ENCODE measurements around the gene MTFR1L. TPM values are rescaled to one million over a fixed set of nuclear protein-coding genes. Genes with fewer than 3 reads are reported as not detected.

MTFR1L gene
- total and polyA plus RNA-seq, 9 of the 15 experiments (the other 6 are each of a cell fraction or from before 2014, with no cell fraction given): 41.4 to 98.5 (median 53.7) TPM

DNA sequence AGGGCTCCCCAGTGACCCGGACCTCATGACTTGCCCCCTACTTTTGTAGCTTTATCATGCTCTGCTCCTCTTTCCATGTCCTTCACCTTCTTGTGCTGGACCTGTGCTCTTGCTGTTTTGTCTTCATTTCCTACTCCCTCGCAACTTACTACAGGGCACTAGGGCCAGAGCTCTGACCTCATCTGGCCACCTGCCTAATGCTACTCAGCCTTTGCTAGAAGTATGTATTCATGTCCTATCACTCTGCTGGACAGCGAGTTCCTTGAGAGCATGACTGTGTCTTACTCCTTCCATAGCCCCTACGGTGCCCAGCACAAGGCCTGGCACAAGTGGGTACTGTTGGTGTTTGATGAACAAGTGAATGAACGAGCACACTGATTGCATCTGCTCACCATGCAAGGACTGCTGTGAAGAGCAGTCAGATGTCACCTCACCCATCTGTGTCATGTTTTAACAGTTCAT is 1.9 kb downstream of the MTFR1L start (continued):
- TF ChIP-seq SRF (CRISPR knock-in tag; IDR thresholded peaks at IDR 0.05): 0 out of 4 replicates have a peak, but pooled peaks of 1 of the 2 experiments have one; percentile 18

DNA sequence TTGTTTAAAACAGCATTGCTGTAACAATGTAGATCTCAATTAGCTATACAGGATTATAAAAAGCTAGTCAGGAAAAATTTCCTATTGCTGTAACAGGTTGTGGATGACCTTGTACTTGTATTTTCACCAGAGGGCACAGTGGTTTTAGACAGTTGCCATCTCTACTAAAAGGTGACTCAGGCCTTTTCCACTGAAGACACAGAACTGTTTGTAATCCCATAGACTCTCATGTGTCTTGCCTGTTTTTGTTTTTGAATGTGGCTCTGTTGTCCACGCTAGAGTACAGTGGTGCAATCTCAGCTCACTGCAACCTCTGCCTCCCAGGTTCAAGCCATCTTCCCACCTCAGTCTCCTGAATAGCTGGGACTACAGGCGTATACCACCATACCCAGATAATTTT is 5.9 kb downstream of the MTFR1L start:
- Histone ChIP-seq H3K9me3 (replicated peaks; ENCODE audit: control insufficient read depth, insufficient read depth, low read depth, low read length) (no peaks in the 10 kb centered on the region), H3K4me2 (ENCODE audit: insufficient read depth, low read length) (no peak overlapping the region), H4K20me1 (replicated peaks; ENCODE audit: control insufficient read depth, insufficient read depth, low read length) (peaks cover 16% of the 10 kb centered on the region), H3K79me2 (ENCODE audit: control insufficient read depth, insufficient read depth, low read length) (peaks cover 40% of the 10 kb centered on the region), H3K27ac (ENCODE audit: extremely low read depth, low read depth, low read length) (no peak overlapping the region), H2AFZ (ENCODE audit: low read depth, low read length) (no peak overlapping the region), H3K9ac (ENCODE audit: insufficient read depth in 1 of 2, low read depth in 2 of 2, low read length in 2 of 2) (no peak overlapping the region), H3K27me3 (ENCODE audit: control insufficient read depth in 2 of 2, insufficient read depth in 2 of 2, low read length in 2 of 2) (no peaks in the 10 kb centered on the region), H3K4me3 (no peak overlapping the region), H3K4me1 (replicated peaks in 1 of 2; ENCODE audit: control insufficient read depth in 2 of 2, insufficient read depth in 2 of 2, low read length in 2 of 2) (peaks cover 18% of the 10 kb centered on the region in 2 experiments), H3K9me1 (ENCODE audit: control insufficient read depth, insufficient read depth, low read length) (no peaks in the 10 kb centered on the region), H3K36me3 (ENCODE audit: control insufficient read depth, insufficient read depth, low read length) (peaks cover 79% of the 10 kb centered on the region)
- DNase-seq (ENCODE audit: extremely low read depth in 1 of 4, low spot score in 3 of 4) (no peak), FAIRE-seq (no peak), ATAC-seq (no peak)
- in situ Hi-C loops (cut with MboI) (no loop called here), intact Hi-C loops (cut with micrococcal nuclease) (loop anchor here (10.0 kb wide), 1 partner anchor 169 kb away; the partner anchor contains the start of gene PAFAH2)
- no TSS peak for BruUV-seq (replicated peaks)
- ChIA-PET POLR2A (interaction anchor here (0.6 to 11.2 kb wide), 9 partner anchors 9 to 1254 kb away, joined by 3 to 108 read pairs (median 3); no protein-coding TSS in a partner anchor), CTCF (ENCODE audit: low intra/inter-chr PET ratio) (interaction anchor here (1.2 kb wide), 1 partner anchor 172 kb away, joined by 3 read pairs; the partner anchor contains the start of gene PAFAH2)
- 73% methylated on average over 2 of the region's 2 CpGs for WGBS (ENCODE audit: insufficient coverage, low coverage, missing lambda C conversion rate)
- TF ChIP-seq, protein P1, sequence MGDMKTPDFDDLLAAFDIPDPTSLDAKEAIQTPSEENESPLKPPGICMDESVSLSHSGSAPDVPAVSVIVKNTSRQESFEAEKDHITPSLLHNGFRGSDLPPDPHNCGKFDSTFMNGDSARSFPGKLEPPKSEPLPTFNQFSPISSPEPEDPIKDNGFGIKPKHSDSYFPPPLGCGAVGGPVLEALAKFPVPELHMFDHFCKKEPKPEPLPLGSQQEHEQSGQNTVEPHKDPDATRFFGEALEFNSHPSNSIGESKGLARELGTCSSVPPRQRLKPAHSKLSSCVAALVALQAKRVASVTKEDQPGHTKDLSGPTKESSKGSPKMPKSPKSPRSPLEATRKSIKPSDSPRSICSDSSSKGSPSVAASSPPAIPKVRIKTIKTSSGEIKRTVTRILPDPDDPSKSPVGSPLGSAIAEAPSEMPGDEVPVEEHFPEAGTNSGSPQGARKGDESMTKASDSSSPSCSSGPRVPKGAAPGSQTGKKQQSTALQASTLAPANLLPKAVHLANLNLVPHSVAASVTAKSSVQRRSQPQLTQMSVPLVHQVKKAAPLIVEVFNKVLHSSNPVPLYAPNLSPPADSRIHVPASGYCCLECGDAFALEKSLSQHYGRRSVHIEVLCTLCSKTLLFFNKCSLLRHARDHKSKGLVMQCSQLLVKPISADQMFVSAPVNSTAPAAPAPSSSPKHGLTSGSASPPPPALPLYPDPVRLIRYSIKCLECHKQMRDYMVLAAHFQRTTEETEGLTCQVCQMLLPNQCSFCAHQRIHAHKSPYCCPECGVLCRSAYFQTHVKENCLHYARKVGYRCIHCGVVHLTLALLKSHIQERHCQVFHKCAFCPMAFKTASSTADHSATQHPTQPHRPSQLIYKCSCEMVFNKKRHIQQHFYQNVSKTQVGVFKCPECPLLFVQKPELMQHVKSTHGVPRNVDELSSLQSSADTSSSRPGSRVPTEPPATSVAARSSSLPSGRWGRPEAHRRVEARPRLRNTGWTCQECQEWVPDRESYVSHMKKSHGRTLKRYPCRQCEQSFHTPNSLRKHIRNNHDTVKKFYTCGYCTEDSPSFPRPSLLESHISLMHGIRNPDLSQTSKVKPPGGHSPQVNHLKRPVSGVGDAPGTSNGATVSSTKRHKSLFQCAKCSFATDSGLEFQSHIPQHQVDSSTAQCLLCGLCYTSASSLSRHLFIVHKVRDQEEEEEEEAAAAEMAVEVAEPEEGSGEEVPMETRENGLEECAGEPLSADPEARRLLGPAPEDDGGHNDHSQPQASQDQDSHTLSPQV (IDR thresholded peaks at IDR 0.05): 0 out of 2 replicates have a peak, but pooled peaks have one; percentile 21
- TF ChIP-seq ZNF316 (IDR thresholded peaks at IDR 0.05) (peak; percentile 46; the same call in 1 of the 2 replicates), POLR2H (tag; IDR thresholded peaks at IDR 0.05; ENCODE audit: low read depth) (peak; percentile 21; the same call in 1 of the 2 replicates), C11orf30 (IDR thresholded peaks at IDR 0.05; ENCODE audit: low read depth) (peak; percentile 54; the same call in 1 of the 2 replicates), ZNF140 (CRISPR knock-in tag; IDR thresholded peaks at IDR 0.05) (no peak), NFE2 (IDR thresholded peaks at IDR 0.05; ENCODE audit: low read depth) (peak; percentile 67), TAL1 (IDR thresholded peaks at IDR 0.05) (no peak)
- TF ChIP-seq, protein P2, sequence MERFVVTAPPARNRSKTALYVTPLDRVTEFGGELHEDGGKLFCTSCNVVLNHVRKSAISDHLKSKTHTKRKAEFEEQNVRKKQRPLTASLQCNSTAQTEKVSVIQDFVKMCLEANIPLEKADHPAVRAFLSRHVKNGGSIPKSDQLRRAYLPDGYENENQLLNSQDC (CRISPR knock-in tag; IDR thresholded peaks at IDR 0.05): no peak
- TF ChIP-seq, protein P3, sequence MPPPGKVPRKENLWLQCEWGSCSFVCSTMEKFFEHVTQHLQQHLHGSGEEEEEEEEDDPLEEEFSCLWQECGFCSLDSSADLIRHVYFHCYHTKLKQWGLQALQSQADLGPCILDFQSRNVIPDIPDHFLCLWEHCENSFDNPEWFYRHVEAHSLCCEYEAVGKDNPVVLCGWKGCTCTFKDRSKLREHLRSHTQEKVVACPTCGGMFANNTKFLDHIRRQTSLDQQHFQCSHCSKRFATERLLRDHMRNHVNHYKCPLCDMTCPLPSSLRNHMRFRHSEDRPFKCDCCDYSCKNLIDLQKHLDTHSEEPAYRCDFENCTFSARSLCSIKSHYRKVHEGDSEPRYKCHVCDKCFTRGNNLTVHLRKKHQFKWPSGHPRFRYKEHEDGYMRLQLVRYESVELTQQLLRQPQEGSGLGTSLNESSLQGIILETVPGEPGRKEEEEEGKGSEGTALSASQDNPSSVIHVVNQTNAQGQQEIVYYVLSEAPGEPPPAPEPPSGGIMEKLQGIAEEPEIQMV (tag; conservative IDR thresholded peaks at IDR 0.05; ENCODE audit: low read depth): no peak
